ENCODE measurements around the gene MUC5AC. TPM values are rescaled to one million over a fixed set of nuclear protein-coding genes. Genes with fewer than 3 reads are reported as not detected.
"Not testable (repeated sequence)": the region's sequence is repeated elsewhere in the genome, so short reads cannot be mapped to it uniquely, and the experiment has no call there.

The MUC5AC gene
- total and polyA plus RNA-seq, 4 donors, result not detected

DNA sequence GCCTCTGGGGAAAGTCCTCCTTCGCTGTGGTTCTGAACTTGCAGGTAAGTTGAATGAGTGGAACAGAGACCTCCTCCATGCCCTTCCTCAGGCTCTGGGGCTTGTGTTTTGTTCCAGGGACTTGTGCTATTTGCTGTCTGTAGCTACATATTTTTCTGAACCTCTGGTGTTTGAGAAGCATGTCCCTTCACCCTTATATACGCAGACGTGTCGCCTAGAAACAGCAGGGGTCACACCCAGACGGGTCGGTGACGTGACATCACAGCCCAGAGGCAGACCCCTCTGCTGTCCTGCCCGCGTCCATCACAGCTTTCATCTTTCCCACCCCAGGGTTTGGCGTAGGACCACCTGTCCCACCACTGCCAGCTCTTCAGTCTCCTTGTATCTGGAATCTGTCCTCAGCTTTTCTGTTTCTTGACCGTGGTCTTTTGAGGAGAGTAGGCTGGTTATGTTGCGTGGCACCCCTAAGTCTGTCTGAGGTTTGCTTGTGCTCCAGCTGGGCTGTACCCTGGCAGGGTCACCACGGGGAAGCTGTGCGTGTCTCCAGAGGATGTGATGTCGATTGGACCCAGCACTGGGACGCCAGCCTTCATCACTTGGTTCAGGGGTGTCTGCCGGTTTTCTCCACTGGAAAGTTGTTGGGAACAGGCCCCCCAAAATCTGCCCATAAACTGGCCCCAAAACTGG lies 51.8 kb downstream of the MUC5AC start:
- Histone ChIP-seq H3K36me3 (ENCODE audit: control insufficient read depth in 4 of 4, insufficient read depth in 3 of 4, low read depth in 1 of 4, low read length in 3 of 4) (no peaks in the 10 kb centered on the region), H3K4me3 (ENCODE audit: low read depth in 1 of 3, low read length in 3 of 3) (no peak overlapping the region), H3K4me1 (ENCODE audit: control insufficient read depth in 4 of 4, insufficient read depth in 4 of 4, low read length in 3 of 4) (no peaks in the 10 kb centered on the region), H3K27me3 (ENCODE audit: control insufficient read depth in 4 of 4, insufficient read depth in 4 of 4, low read length in 3 of 4) (no peaks in the 10 kb centered on the region), H3K9ac (ENCODE audit: low read depth in 1 of 2, low read length in 2 of 2) (no peak overlapping the region), H3K27ac (ENCODE audit: low read depth in 1 of 2, low read length in 2 of 2) (no peak overlapping the region), H3K9me3 (ENCODE audit: control insufficient read depth in 4 of 4, low read length in 3 of 4) (peaks cover 0 to 7% (median 0%) of the 10 kb centered on the region in 4 donors)
- 88% methylated on average over 17 of the region's 17 CpGs for WGBS
- no peak for DNase-seq (ENCODE audit: low spot score)
- no peak for TF ChIP-seq FOXA2 (IDR thresholded peaks at IDR 0.05)
- no peak for TF ChIP-seq YY1 (IDR thresholded peaks at IDR 0.05)
- no peak for TF ChIP-seq TAF1 (conservative IDR thresholded peaks at IDR 0.05)
- no peak for TF ChIP-seq CTCF (IDR thresholded peaks at IDR 0.05; ENCODE audit: low read depth, low read length, missing input control)
- TF ChIP-seq HNF4G (IDR thresholded peaks at IDR 0.05), result no peak
- TF ChIP-seq, protein P1, sequence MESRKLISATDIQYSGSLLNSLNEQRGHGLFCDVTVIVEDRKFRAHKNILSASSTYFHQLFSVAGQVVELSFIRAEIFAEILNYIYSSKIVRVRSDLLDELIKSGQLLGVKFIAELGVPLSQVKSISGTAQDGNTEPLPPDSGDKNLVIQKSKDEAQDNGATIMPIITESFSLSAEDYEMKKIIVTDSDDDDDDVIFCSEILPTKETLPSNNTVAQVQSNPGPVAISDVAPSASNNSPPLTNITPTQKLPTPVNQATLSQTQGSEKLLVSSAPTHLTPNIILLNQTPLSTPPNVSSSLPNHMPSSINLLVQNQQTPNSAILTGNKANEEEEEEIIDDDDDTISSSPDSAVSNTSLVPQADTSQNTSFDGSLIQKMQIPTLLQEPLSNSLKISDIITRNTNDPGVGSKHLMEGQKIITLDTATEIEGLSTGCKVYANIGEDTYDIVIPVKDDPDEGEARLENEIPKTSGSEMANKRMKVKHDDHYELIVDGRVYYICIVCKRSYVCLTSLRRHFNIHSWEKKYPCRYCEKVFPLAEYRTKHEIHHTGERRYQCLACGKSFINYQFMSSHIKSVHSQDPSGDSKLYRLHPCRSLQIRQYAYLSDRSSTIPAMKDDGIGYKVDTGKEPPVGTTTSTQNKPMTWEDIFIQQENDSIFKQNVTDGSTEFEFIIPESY (IDR thresholded peaks at IDR 0.05), result no peak
- TF ChIP-seq RXRA (IDR thresholded peaks at IDR 0.05), result no peak

DNA sequence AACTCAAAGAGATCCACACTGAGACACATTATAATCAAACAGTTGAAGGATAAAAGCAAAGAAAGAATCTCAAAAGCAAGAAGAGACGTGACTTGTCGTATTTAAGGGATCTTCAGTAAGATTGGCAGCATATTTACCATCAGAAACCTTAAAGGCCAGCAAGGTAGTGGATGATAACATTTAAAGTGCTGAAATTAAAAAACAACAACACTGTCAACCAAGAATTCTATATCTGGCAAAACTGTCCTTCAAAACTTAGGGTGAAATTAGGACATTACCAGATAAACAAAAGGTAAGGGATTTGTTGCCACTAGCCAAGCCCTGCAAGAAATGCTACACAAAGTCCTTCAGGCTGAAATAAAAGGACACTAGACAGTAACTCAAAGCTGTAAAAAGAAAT lies 54.1 kb downstream of the MUC5AC start:
- no peak for TF ChIP-seq GABPA (IDR thresholded peaks at IDR 0.05 in 1 of 2, conservative IDR thresholded peaks at IDR 0.05 in 1 of 2)
- TF ChIP-seq, protein P2, sequence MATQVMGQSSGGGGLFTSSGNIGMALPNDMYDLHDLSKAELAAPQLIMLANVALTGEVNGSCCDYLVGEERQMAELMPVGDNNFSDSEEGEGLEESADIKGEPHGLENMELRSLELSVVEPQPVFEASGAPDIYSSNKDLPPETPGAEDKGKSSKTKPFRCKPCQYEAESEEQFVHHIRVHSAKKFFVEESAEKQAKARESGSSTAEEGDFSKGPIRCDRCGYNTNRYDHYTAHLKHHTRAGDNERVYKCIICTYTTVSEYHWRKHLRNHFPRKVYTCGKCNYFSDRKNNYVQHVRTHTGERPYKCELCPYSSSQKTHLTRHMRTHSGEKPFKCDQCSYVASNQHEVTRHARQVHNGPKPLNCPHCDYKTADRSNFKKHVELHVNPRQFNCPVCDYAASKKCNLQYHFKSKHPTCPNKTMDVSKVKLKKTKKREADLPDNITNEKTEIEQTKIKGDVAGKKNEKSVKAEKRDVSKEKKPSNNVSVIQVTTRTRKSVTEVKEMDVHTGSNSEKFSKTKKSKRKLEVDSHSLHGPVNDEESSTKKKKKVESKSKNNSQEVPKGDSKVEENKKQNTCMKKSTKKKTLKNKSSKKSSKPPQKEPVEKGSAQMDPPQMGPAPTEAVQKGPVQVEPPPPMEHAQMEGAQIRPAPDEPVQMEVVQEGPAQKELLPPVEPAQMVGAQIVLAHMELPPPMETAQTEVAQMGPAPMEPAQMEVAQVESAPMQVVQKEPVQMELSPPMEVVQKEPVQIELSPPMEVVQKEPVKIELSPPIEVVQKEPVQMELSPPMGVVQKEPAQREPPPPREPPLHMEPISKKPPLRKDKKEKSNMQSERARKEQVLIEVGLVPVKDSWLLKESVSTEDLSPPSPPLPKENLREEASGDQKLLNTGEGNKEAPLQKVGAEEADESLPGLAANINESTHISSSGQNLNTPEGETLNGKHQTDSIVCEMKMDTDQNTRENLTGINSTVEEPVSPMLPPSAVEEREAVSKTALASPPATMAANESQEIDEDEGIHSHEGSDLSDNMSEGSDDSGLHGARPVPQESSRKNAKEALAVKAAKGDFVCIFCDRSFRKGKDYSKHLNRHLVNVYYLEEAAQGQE (IDR thresholded peaks at IDR 0.05), result no peak
- no peak for TF ChIP-seq HNF4G (IDR thresholded peaks at IDR 0.05)
- TF ChIP-seq YY1 (IDR thresholded peaks at IDR 0.05), result no peak
- TF ChIP-seq CTCF (IDR thresholded peaks at IDR 0.05; ENCODE audit: low read depth, low read length, missing input control), result no peak
- no peak for TF ChIP-seq EGR1 (IDR thresholded peaks at IDR 0.05; ENCODE audit: low read depth in 2 of 2)
- no peak for TF ChIP-seq HNF4A (conservative IDR thresholded peaks at IDR 0.05)
- TF ChIP-seq FOXA1 (IDR thresholded peaks at IDR 0.05), result no peak
- TF ChIP-seq FOXA2 (IDR thresholded peaks at IDR 0.05), result no peak
- Histone ChIP-seq H3K36me3 (ENCODE audit: control insufficient read depth in 4 of 4, insufficient read depth in 3 of 4, low read depth in 1 of 4, low read length in 3 of 4) (no peaks in the 10 kb centered on the region), H3K4me1 (ENCODE audit: control insufficient read depth in 4 of 4, insufficient read depth in 4 of 4, low read length in 3 of 4) (no peaks in the 10 kb centered on the region), H3K4me3 (ENCODE audit: low read depth in 1 of 3, low read length in 3 of 3) (no peak overlapping the region), H3K27ac (ENCODE audit: low read depth in 1 of 2, low read length in 2 of 2) (no peak overlapping the region), H3K9me3 (ENCODE audit: control insufficient read depth in 4 of 4, low read length in 3 of 4) (peaks cover 0 to 7% (median 0%) of the 10 kb centered on the region in 4 donors), H3K9ac (ENCODE audit: low read depth in 1 of 2, low read length in 2 of 2) (no peak overlapping the region), H3K27me3 (ENCODE audit: control insufficient read depth in 4 of 4, insufficient read depth in 4 of 4, low read length in 3 of 4) (no peaks in the 10 kb centered on the region)
- no peak for DNase-seq (ENCODE audit: low spot score)
- WGBS, result 77% methylated on average over 2 of the region's 2 CpGs

DNA sequence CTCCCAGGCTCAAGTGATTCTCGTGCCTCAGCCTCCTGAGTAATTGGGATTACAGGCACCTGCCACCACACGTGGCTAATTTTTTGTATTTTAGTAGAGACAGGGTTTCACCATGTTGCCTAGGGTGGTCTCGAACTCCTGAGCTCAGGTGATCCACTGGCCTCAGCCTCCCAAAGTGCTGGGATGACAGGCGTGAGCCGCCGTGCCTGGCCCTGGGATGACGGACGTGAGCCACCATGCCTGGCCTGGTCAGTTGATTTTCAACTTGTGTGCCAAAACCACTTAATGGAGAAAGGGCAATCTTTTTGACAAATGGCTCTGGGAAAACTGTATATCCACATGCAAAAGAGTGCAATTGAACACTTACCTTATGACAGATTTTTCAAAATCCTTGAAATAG lies 58.1 kb downstream of the MUC5AC start:
- not testable (repeated sequence) for H3K4me3 ChIP-seq (ENCODE audit: low read depth in 1 of 3, low read length in 3 of 3); H3K9ac ChIP-seq (ENCODE audit: low read depth in 1 of 2, low read length in 2 of 2); H3K9me3 ChIP-seq (ENCODE audit: control insufficient read depth in 4 of 4, low read length in 3 of 4); H3K27ac ChIP-seq (ENCODE audit: low read depth in 1 of 2, low read length in 2 of 2); H3K36me3 ChIP-seq (ENCODE audit: control insufficient read depth in 4 of 4, insufficient read depth in 3 of 4, low read depth in 1 of 4, low read length in 3 of 4); DNase-seq (ENCODE audit: low spot score); H3K27me3 ChIP-seq (ENCODE audit: control insufficient read depth in 4 of 4, insufficient read depth in 4 of 4, low read length in 3 of 4); H3K4me1 ChIP-seq (ENCODE audit: control insufficient read depth in 4 of 4, insufficient read depth in 4 of 4, low read length in 3 of 4)
- 80% methylated on average over 8 of the region's 8 CpGs for WGBS
